Endothelial cell of umbilical vein (primary cell): ENCODE results near the gene SNAPC4. TPM values are rescaled to one million over a fixed set of nuclear protein-coding genes. Genes with fewer than 3 reads are reported as not detected.

Source experiments
- BruUV-seq: library from RNA; stranded (reverse); fragments of 400-500 nt; replicated peaks from 2 replicates; lab custom pipeline; 2021; lab: Mats Ljungman, UMichigan
- CTCF ChIA-PET: fragments of 300-600, 350-600 bp; sonication (Branson Sonifier 250); formaldehyde crosslinking; loops from one replicate; lab custom pipeline; 2021; ENCODE audit warnings: antibody characterized with exemption, inconsistent platforms; lab: Charles Lee
- POLR2A ChIA-PET: fragments of 300-600, 350-600 bp; sonication (Branson Sonifier 250); formaldehyde crosslinking; loops from one replicate; lab custom pipeline; 2021; ENCODE audit warnings: antibody characterized with exemption, inconsistent platforms; lab: Charles Lee
- DNase-seq: peaks from one replicate; pipeline ENCODE4 v3.0.0-alpha.2; 2011; ENCODE audit warnings: low read depth, low spot score
- FAIRE-seq: peaks from 2 replicates; lab custom pipeline; 2011; peaks lifted over from hg19 to GRCh38; lab: Jason Lieb, UNC
- H2AFZ ChIP-seq: 2 replicates; pipeline ENCODE4 v1.6.0; 2012; ENCODE audit warnings: low read depth, low read length, control low read depth, inconsistent platforms
- H3K27ac ChIP-seq: 2 replicates; pipeline ENCODE4 v1.5.1; 2011; ENCODE audit warnings: low read depth, mild to moderate bottlenecking, control low read depth, low read length, moderate library complexity; ENCODE audit not compliant: insufficient read depth
- H3K27me3 ChIP-seq, 2 experiments: 2 replicates each; pipeline versions ENCODE4 v1.6.0 to v1.6.1; 2011; ENCODE audit warnings: low read length in 2 of 2, mixed read lengths in 1 of 2; ENCODE audit not compliant: control insufficient read depth in 2 of 2, insufficient read depth in 2 of 2
- H3K36me3 ChIP-seq, 2 experiments: 2 replicates in 1 of 2; 3 replicates in 1 of 2; pipeline ENCODE4 v1.5.1; 2011; ENCODE audit warnings: low read length in 2 of 2, mild to moderate bottlenecking in 1 of 2, moderate library complexity in 1 of 2; ENCODE audit not compliant: control insufficient read depth in 2 of 2, insufficient read depth in 2 of 2; ENCODE audit errors: extremely low read depth in 1 of 2
- H3K4me1 ChIP-seq: 3 replicates; pipeline ENCODE4 v1.5.1; 2011; ENCODE audit warnings: mild to moderate bottlenecking, low read length; ENCODE audit not compliant: control insufficient read depth, insufficient read depth; ENCODE audit errors: extremely low read depth
- H3K4me2 ChIP-seq: 2 replicates; pipeline ENCODE4 v1.6.1; 2011; ENCODE audit warnings: low read length, control low read depth, mixed read lengths; ENCODE audit not compliant: insufficient read depth
- H3K4me3 ChIP-seq, 3 experiments: fragments of 200-600 bp in 1 of 3; sonication (generic), shearing (Covaris generic) in 1 of 3; replicated peaks in 1 of 3; 2 replicates each; pipeline ENCODE4 v1.5.1; 2011 to 2016; ENCODE audit warnings: control low read depth in 3 of 3, low read length in 3 of 3, mild to moderate bottlenecking in 2 of 3, inconsistent platforms in 1 of 3, low read depth in 1 of 3, moderate library complexity in 1 of 3; ENCODE audit not compliant: insufficient read depth in 1 of 3
- H3K79me2 ChIP-seq: 2 replicates; pipeline ENCODE4 v1.6.0; 2012; ENCODE audit warnings: low read length, inconsistent platforms; ENCODE audit not compliant: control insufficient read depth, insufficient read depth
- H3K9ac ChIP-seq: replicated peaks from 2 replicates; pipeline ENCODE3; 2011; ENCODE audit warnings: low read length, control low read depth; ENCODE audit not compliant: insufficient read depth; ENCODE audit errors: extremely low read depth
- H3K9me1 ChIP-seq: replicated peaks from 3 replicates; pipeline ENCODE4 v1.6.0; 2011; ENCODE audit warnings: mild to moderate bottlenecking, low read length; ENCODE audit not compliant: control insufficient read depth, insufficient read depth; ENCODE audit errors: extremely low read depth
- H3K9me3 ChIP-seq: replicated peaks from 2 replicates; pipeline ENCODE4 v1.5.1; 2012; ENCODE audit warnings: low read length, inconsistent platforms; ENCODE audit not compliant: control insufficient read depth, insufficient read depth
- H4K20me1 ChIP-seq: replicated peaks from 2 replicates; pipeline ENCODE3; 2011; ENCODE audit warnings: mild to moderate bottlenecking, low read length; ENCODE audit not compliant: control insufficient read depth, insufficient read depth; ENCODE audit errors: extremely low read depth
- JUN ChIP-seq: IDR thresholded peaks from 2 replicates; pipeline ENCODE4 v1.6.1; 2011; ENCODE audit warnings: borderline replicate concordance, low read depth; ENCODE audit not compliant: insufficient read length, insufficient read depth
- MYC ChIP-seq: IDR thresholded peaks from one replicate; pipeline ENCODE4 v1.6.1; 2011; ENCODE audit warnings: mild to moderate bottlenecking, low read depth, low read length
- POLR2A ChIP-seq: IDR thresholded peaks from 2 replicates; pipeline ENCODE4 v1.6.1; 2012; ENCODE audit warnings: low read depth, mild to moderate bottlenecking, control low read depth, low read length
- POLR2AphosphoS5 ChIP-seq: IDR thresholded peaks from 2 replicates; pipeline ENCODE4 v1.6.1; 2012; ENCODE audit warnings: low read depth, mild to moderate bottlenecking, control low read depth, low read length, moderate library complexity; ENCODE audit not compliant: insufficient read depth
- dilution Hi-C: fragments of 300-500 bp; cut with MboI; formaldehyde crosslinking; loops from one replicate; pipeline ENCODE4 v1.15.0; 2019; ENCODE audit warnings: low sequenced_read_pairs; ENCODE audit not compliant: extremely low pct_ligation_motif_present
- intact Hi-C: fragments of 100-400 bp; cut with micrococcal nuclease; formaldehyde crosslinking; loops from one replicate; pipeline ENCODE4 v1.10.0; 2022
- polyA plus RNA-seq, 4 experiments: library from polyadenylated mRNA; depleted of rRNA in 3 of 4; stranded (reverse) in 3 of 4; unstranded in 1 of 4; fragments of >200 nt; gene quantifications; 2 replicates each; pipeline versions ENCODE4 v1.2.1 to v1.2.3, GENCODE V29; 2011 to 2012; ENCODE audit warnings: missing spikeins in 1 of 4
- total RNA-seq: library from RNA; stranded (reverse); gene quantifications from 2 replicates; pipeline ENCODE4 v1.2.3, GENCODE V29; 2021
- TF ChIP-seq, protein P1 (sequence below): IDR thresholded peaks from 2 replicates; pipeline ENCODE4 v1.6.1; 2011; ENCODE audit not compliant: insufficient read depth, insufficient read length
- TF ChIP-seq, protein P2 (sequence below), 2 donors: IDR thresholded peaks; 1 replicate in 1 of 2; 2 replicates in 1 of 2; pipeline ENCODE4 v1.5.1; 2011; ENCODE audit warnings: low read length in 2 of 2, mild to moderate bottlenecking in 2 of 2, moderate library complexity in 2 of 2, control low read depth in 1 of 2, inconsistent platforms in 1 of 2, low read depth in 1 of 2; ENCODE audit not compliant: insufficient read depth in 1 of 2; ENCODE audit errors: extremely low read depth in 1 of 2

SNAPC4 gene
- total and polyA plus RNA-seq, 2 donors (not counting 3 experiments of a cell fraction or from before 2014, with no cell fraction given): 6.7 to 17.5 TPM

DNA sequence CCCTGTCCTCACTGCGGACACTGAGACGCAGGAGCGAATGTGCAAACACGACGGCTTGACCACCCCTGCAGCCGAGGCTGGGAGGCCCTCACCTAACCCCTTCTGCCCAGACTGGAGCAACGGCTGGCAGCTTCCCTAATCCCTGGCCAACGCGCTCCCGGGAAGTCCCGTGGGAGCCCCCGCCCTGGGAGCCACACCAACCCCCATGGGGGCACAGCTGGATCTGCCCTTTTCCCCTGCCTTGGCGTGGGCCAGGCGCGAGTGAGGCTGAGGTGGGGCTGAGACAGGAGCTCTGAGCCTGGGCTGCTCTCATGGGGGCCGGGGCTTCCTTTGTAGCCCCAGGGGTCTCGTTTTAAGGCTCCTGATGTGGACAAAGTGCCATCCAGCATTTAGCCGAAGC, 31.8 kb downstream of the SNAPC4 start:
- ChIA-PET CTCF (interaction anchor here (1.2 to 1.3 kb wide), 2 partner anchors 56 to 263 kb away, joined by 3 to 5 read pairs; no protein-coding TSS in a partner anchor), POLR2A (interaction anchor here (0.7 kb wide), 1 partner anchor 624 kb away, joined by 3 read pairs; no protein-coding TSS in a partner anchor)
- Histone ChIP-seq H3K9me3 (no peaks in the 10 kb centered on the region), H3K9ac (no peak overlapping the region), H2AFZ (no peak overlapping the region), H3K4me3 (no peak overlapping the region), H3K79me2 (no peaks in the 10 kb centered on the region), H3K36me3 (no peaks in the 10 kb centered on the region), H3K27ac (no peak overlapping the region), H3K4me1 (peaks cover 3% of the 10 kb centered on the region), H3K27me3 (no peaks in the 10 kb centered on the region), H3K9me1 (no peaks in the 10 kb centered on the region), H3K4me2 (no peak overlapping the region), H4K20me1 (no peaks in the 10 kb centered on the region)
- BruUV-seq: no TSS peak
- intact Hi-C loops (no loop called here), dilution Hi-C loops (no loop called here)
- FAIRE-seq (no peak), DNase-seq (no peak)
- TF ChIP-seq POLR2AphosphoS5: no peak
- no peak for TF ChIP-seq JUN
- TF ChIP-seq, protein P1, sequence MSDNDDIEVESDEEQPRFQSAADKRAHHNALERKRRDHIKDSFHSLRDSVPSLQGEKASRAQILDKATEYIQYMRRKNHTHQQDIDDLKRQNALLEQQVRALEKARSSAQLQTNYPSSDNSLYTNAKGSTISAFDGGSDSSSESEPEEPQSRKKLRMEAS: no peak
- TF ChIP-seq POLR2A: no peak
- no peak for TF ChIP-seq MYC
- TF ChIP-seq, protein P2, sequence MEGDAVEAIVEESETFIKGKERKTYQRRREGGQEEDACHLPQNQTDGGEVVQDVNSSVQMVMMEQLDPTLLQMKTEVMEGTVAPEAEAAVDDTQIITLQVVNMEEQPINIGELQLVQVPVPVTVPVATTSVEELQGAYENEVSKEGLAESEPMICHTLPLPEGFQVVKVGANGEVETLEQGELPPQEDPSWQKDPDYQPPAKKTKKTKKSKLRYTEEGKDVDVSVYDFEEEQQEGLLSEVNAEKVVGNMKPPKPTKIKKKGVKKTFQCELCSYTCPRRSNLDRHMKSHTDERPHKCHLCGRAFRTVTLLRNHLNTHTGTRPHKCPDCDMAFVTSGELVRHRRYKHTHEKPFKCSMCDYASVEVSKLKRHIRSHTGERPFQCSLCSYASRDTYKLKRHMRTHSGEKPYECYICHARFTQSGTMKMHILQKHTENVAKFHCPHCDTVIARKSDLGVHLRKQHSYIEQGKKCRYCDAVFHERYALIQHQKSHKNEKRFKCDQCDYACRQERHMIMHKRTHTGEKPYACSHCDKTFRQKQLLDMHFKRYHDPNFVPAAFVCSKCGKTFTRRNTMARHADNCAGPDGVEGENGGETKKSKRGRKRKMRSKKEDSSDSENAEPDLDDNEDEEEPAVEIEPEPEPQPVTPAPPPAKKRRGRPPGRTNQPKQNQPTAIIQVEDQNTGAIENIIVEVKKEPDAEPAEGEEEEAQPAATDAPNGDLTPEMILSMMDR (IDR thresholded peaks at IDR 0.05; ENCODE audit: extremely low read depth in 1 of 2, insufficient read depth in 1 of 2, low read depth in 1 of 2, low read length in 2 of 2): no peak
